ENCODE results near the gene PRPF19.

DNA sequence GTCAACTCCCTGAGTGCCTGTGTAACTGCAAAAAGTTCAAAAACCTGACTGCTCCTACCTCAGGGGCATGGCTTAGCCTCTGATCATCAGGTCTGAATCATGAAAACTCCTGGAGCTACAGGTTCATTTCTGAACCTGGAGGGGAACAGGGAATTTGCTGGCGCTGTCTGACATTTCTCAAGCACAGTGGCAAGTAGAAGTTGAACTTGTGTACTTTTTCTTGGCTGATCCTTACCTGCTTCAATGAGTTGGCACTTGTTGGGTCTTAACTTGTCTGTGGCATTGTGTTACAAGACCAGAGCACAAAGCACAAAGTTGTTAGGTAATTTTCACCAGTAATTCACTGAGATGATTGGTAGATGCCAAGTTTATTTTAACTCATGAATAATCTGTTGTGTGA, 10.9 kb upstream of the PRPF19 start:
- TF ChIP-seq EZH2phosphoT487 (IDR thresholded peaks at IDR 0.05; ENCODE audit: borderline replicate concordance, low read depth) = no peak
- no peak for TF ChIP-seq MXI1 (IDR thresholded peaks at IDR 0.05; ENCODE audit: low read depth, low read length)
- TF ChIP-seq, protein P1, sequence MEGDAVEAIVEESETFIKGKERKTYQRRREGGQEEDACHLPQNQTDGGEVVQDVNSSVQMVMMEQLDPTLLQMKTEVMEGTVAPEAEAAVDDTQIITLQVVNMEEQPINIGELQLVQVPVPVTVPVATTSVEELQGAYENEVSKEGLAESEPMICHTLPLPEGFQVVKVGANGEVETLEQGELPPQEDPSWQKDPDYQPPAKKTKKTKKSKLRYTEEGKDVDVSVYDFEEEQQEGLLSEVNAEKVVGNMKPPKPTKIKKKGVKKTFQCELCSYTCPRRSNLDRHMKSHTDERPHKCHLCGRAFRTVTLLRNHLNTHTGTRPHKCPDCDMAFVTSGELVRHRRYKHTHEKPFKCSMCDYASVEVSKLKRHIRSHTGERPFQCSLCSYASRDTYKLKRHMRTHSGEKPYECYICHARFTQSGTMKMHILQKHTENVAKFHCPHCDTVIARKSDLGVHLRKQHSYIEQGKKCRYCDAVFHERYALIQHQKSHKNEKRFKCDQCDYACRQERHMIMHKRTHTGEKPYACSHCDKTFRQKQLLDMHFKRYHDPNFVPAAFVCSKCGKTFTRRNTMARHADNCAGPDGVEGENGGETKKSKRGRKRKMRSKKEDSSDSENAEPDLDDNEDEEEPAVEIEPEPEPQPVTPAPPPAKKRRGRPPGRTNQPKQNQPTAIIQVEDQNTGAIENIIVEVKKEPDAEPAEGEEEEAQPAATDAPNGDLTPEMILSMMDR (IDR thresholded peaks at IDR 0.05) = no peak
- TF ChIP-seq RCOR1 (IDR thresholded peaks at IDR 0.05; ENCODE audit: low read length) = no peak
